GM23338 (cell line): ENCODE results near the gene MAD1L1. TPM values are rescaled to one million over a fixed set of nuclear protein-coding genes. Genes with fewer than 3 reads are reported as not detected.

Experiments
- ATAC-seq: fragments of 200-7000 bp; cut with Tn5 transposase; 3 replicates; pipeline ENCODE4 v1.9.1; 2020
- DNase-seq: peaks from one replicate; pipeline ENCODE4 v3.0.0-alpha.2; 2015; ENCODE audit warnings: low spot score
- H2AFZ ChIP-seq: fragments of 200-600 bp; sonication (generic); 2 replicates; pipeline ENCODE4 v1.8.0; 2016; ENCODE audit warnings: antibody characterized with exemption, mild to moderate bottlenecking, moderate library complexity
- H3F3A ChIP-seq: fragments of 200-600 bp; sonication (generic); replicated peaks from 2 replicates; pipeline ENCODE4 v1.8.0; 2017; ENCODE audit warnings: antibody characterized with exemption, mixed run types, low read depth
- H3K27ac ChIP-seq: fragments of 200-600 bp; sonication (generic); 2 replicates; pipeline ENCODE4 v1.6.1; 2016; ENCODE audit warnings: low read depth
- H3K27me3 ChIP-seq: fragments of 200-600 bp; sonication (generic); 2 replicates; pipeline ENCODE4 v1.8.0; 2016; ENCODE audit warnings: mild to moderate bottlenecking, mixed run types, moderate library complexity; ENCODE audit not compliant: insufficient read depth
- H3K36me3 ChIP-seq: fragments of 200-600 bp; sonication (generic); 2 replicates; pipeline ENCODE4 v1.8.0; 2016; ENCODE audit warnings: mild to moderate bottlenecking; ENCODE audit not compliant: insufficient read depth
- H3K4me1 ChIP-seq: fragments of 200-600 bp; sonication (generic); 2 replicates; pipeline ENCODE4 v1.8.0; 2016; ENCODE audit warnings: mild to moderate bottlenecking, moderate library complexity; ENCODE audit not compliant: insufficient read depth
- H3K4me2 ChIP-seq: fragments of 200-600 bp; sonication (generic); 2 replicates; pipeline ENCODE4 v1.7.1; 2017; ENCODE audit warnings: mixed run types
- H3K4me3 ChIP-seq: fragments of 200-600 bp; sonication (generic); 2 replicates; pipeline ENCODE4 v1.6.1; 2016; ENCODE audit warnings: mixed run types
- H3K79me2 ChIP-seq: fragments of 200-600 bp; sonication (generic); replicated peaks from 2 replicates; pipeline ENCODE4 v1.8.0; 2017; ENCODE audit warnings: mild to moderate bottlenecking; ENCODE audit not compliant: insufficient read depth
- H3K9me2 ChIP-seq: fragments of 200-600 bp; sonication (generic); 2 replicates; pipeline ENCODE4 v1.8.0; 2017; ENCODE audit not compliant: insufficient read depth
- H4K20me1 ChIP-seq: fragments of 200-600 bp; sonication (generic); replicated peaks from 2 replicates; pipeline ENCODE4 v1.8.0; 2017; ENCODE audit warnings: mild to moderate bottlenecking; ENCODE audit not compliant: insufficient read depth
- H3K27ac Mint-ChIP-seq: 2 replicates; pipeline ENCODE4 v1.8.0; 2020; ENCODE audit warnings: inconsistent platforms, mild to moderate bottlenecking, moderate library complexity, mixed read lengths
- H3K27me3 Mint-ChIP-seq: 3 replicates; pipeline ENCODE4 v1.8.0; 2022; ENCODE audit warnings: low read depth, mild to moderate bottlenecking, moderate library complexity, mixed read lengths, inconsistent platforms; ENCODE audit not compliant: insufficient read depth, poor library complexity
- H3K36me3 Mint-ChIP-seq: 3 replicates; pipeline ENCODE4 v1.8.0; 2021; ENCODE audit warnings: low read depth, mild to moderate bottlenecking, inconsistent platforms, moderate library complexity, mixed read lengths
- H3K4me1 Mint-ChIP-seq: 3 replicates; pipeline ENCODE4 v1.8.0; 2020; ENCODE audit warnings: mild to moderate bottlenecking, inconsistent platforms, mixed read lengths
- H3K4me3 Mint-ChIP-seq: 3 replicates; pipeline ENCODE4 v1.8.0; 2021; ENCODE audit warnings: moderate library complexity, mild to moderate bottlenecking, inconsistent platforms, mixed read lengths
- H3K9me3 Mint-ChIP-seq: 3 replicates; pipeline ENCODE4 v1.8.0; 2020; ENCODE audit warnings: moderate library complexity, mild to moderate bottlenecking, inconsistent platforms, mixed read lengths
- CREB1 ChIP-seq: fragments of 250-450 bp; sonication (Bioruptor Pico); IDR thresholded peaks from 2 replicates; pipeline ENCODE4 v1.5.0; 2020; ENCODE audit warnings: low read depth, mild to moderate bottlenecking, moderate library complexity
- CTCF ChIP-seq, 2 experiments: fragments of 200-600 bp in 1 of 2; sonication (generic) in 1 of 2; conservative IDR thresholded peaks; 2 replicates each; pipeline versions ENCODE4 v1.5.1 to v1.6.1; 2016 to 2017; ENCODE audit warnings: antibody characterized with exemption in 2 of 2, low read depth in 2 of 2, mild to moderate bottlenecking in 2 of 2, moderate library complexity in 1 of 2
- ETS1 ChIP-seq: IDR thresholded peaks from 2 replicates; pipeline ENCODE4 v1.6.1; 2016; ENCODE audit warnings: antibody characterized with exemption
- JUNB ChIP-seq: IDR thresholded peaks from one replicate; pipeline ENCODE4 v1.6.1; 2016; ENCODE audit warnings: antibody characterized with exemption; ENCODE audit not compliant: unreplicated experiment
- POLR2AphosphoS5 ChIP-seq: IDR thresholded peaks from 2 replicates; pipeline ENCODE4 v1.6.1; 2016; ENCODE audit warnings: antibody characterized with exemption, low read depth
- REST ChIP-seq: IDR thresholded peaks from one replicate; pipeline ENCODE4 v1.6.1; 2018; ENCODE audit warnings: antibody characterized with exemption; ENCODE audit not compliant: unreplicated experiment
- STAT1 ChIP-seq: IDR thresholded peaks from one replicate; pipeline ENCODE4 v1.6.1; 2016; ENCODE audit warnings: antibody characterized with exemption; ENCODE audit not compliant: unreplicated experiment
- polyA plus RNA-seq: library from polyadenylated mRNA; unstranded; fragments of >200 nt; fragmentation: Nextera tagmentation; extraction: Ambion mirVana; gene quantifications from 2 replicates; pipeline ENCODE4 v1.2.1, GENCODE V29; 2016
- total RNA-seq: library from RNA; depleted of rRNA; stranded (reverse); fragments of >200 nt; shearing (Covaris generic); gene quantifications from 2 replicates; pipeline ENCODE4 v1.2.3, GENCODE V29; 2014

Gene MAD1L1
- total and polyA plus RNA-seq, 2 experiments from 2014 or later, result 40.3 to 59.3 TPM

- DNase-seq, result no peak
- ATAC-seq, result no peak
- H3F3A ChIP-seq, result no peaks in the 10 kb centered on the region
- H2AFZ ChIP-seq, result no peak overlapping the region
- no peak overlapping the region for H3K27ac ChIP-seq
- Mint-ChIP-seq H3K27ac (peak overlapping the region; percentile 87), H3K27me3 (peaks cover 12% of the 10 kb centered on the region), H3K9me3 (peaks cover 6% of the 10 kb centered on the region; the same call in 2 of the 3 replicates), H3K36me3 (peaks cover 20% of the 10 kb centered on the region), H3K4me3 (no peak overlapping the region), H3K4me1 (peaks cover 29% of the 10 kb centered on the region)
- H3K36me3 ChIP-seq, result no peaks in the 10 kb centered on the region
- H3K4me3 ChIP-seq, result no peak overlapping the region
- no peaks in the 10 kb centered on the region for H3K4me1 ChIP-seq
- H3K27me3 ChIP-seq, result no peaks in the 10 kb centered on the region
- H3K79me2 ChIP-seq, result 0 out of 2 replicates have a peak, but pooled peaks cover 6% of the 10 kb centered on the region
- no peak for TF ChIP-seq STAT1
- no peak for TF ChIP-seq ETS1
- no peak for TF ChIP-seq JUNB
- TF ChIP-seq CREB1 (CRISPR knock-in tag), result no peak
- no peak overlapping the region for H3K4me2 ChIP-seq
- H3K9me2 ChIP-seq, result no peaks in the 10 kb centered on the region
- no peaks in the 10 kb centered on the region; the same call in none of the 2 replicates for H4K20me1 ChIP-seq
These were observed 188.3 kb downstream of the MAD1L1 start for GRCh38 chr7:2044311-2044882.

GRCh38 chr7:2043316-2044039, 189.3 kb downstream of the MAD1L1 start:
- no peak overlapping the region for H3K4me3 Mint-ChIP-seq
- H3K27ac Mint-ChIP-seq, result peak overlapping the region; percentile 87; the same call in 1 of the 2 replicates
- Histone ChIP-seq H3F3A (no peaks in the 10 kb centered on the region), H3K4me2 (no peak overlapping the region), H3K79me2 (0 out of 2 replicates have a peak, but pooled peaks cover 6% of the 10 kb centered on the region), H4K20me1 (no peaks in the 10 kb centered on the region; the same call in none of the 2 replicates), H3K27ac (peak overlapping the region; percentile 59; the same call in 1 of the 2 replicates), H3K36me3 (no peaks in the 10 kb centered on the region), H3K9me2 (no peaks in the 10 kb centered on the region), H3K4me1 (no peaks in the 10 kb centered on the region), H3K4me3 (no peak overlapping the region), H2AFZ (no peak overlapping the region), H3K27me3 (no peaks in the 10 kb centered on the region)
- H3K36me3 Mint-ChIP-seq, result peaks cover 20% of the 10 kb centered on the region
- peaks cover 6% of the 10 kb centered on the region; the same call in 2 of the 3 replicates for H3K9me3 Mint-ChIP-seq
- ATAC-seq (no peak), DNase-seq (no peak)
- H3K4me1 Mint-ChIP-seq, result peaks cover 29% of the 10 kb centered on the region
- H3K27me3 Mint-ChIP-seq, result peaks cover 9% of the 10 kb centered on the region
- TF ChIP-seq REST, result no peak
- TF ChIP-seq CTCF (conservative IDR thresholded peaks at IDR 0.05; ENCODE audit: low read depth in 2 of 2), result no peak
- TF ChIP-seq POLR2AphosphoS5, result no peak
- no peak for TF ChIP-seq JUNB
